Choroid plexus epithelial cell (primary cell): ENCODE measurements around the gene LUC7L2.
"Not testable (repeated sequence)": the region's sequence is repeated elsewhere in the genome, so short reads cannot be mapped to it uniquely, and the experiment has no call there.

ENCODE experiments used
- DNase-seq: peaks from one replicate; pipeline ENCODE4 v3.0.0-alpha.2; 2010; ENCODE audit warnings: low read depth
- H3K4me3 ChIP-seq: 2 replicates; pipeline ENCODE4 v1.5.1; 2011; ENCODE audit warnings: low read depth, mild to moderate bottlenecking, control low read depth, low read length, moderate library complexity
- TF ChIP-seq, protein P1 (sequence below): conservative IDR thresholded peaks from 2 replicates; pipeline ENCODE4 v1.5.1; 2011; ENCODE audit warnings: low read depth, mild to moderate bottlenecking, control low read depth, inconsistent platforms, low read length, moderate library complexity

Gene LUC7L2

DNA sequence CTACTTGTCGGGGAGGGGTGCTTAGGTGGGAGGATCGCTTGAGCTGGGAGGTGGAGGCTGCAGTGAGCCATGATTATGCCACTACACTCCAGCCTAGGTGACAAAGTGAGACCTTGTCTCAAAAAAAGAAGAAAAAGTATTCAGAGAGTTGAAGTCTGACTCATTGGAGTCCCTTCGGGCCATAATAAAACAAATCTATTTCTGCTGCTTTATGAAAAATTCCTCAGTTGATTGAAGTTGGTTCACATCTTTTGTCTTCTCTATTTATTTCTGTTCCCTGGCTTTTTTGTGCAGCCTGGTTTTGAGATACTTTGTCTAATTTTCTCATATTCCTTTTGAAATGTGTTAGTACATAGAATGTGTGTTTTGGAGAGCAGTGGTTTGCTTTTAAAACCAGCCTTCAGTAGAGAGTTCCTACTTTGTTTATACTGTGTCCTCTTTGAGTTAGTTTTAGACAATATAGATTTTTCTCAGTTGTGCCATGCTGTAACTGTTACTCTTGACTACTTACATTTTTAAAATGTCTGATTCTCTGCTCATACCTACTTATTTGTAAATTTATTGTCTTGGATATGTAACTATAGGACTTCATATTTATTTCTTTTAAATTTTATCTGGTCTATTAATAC is 36.7 kb downstream of the LUC7L2 start:
- TF ChIP-seq, protein P1, sequence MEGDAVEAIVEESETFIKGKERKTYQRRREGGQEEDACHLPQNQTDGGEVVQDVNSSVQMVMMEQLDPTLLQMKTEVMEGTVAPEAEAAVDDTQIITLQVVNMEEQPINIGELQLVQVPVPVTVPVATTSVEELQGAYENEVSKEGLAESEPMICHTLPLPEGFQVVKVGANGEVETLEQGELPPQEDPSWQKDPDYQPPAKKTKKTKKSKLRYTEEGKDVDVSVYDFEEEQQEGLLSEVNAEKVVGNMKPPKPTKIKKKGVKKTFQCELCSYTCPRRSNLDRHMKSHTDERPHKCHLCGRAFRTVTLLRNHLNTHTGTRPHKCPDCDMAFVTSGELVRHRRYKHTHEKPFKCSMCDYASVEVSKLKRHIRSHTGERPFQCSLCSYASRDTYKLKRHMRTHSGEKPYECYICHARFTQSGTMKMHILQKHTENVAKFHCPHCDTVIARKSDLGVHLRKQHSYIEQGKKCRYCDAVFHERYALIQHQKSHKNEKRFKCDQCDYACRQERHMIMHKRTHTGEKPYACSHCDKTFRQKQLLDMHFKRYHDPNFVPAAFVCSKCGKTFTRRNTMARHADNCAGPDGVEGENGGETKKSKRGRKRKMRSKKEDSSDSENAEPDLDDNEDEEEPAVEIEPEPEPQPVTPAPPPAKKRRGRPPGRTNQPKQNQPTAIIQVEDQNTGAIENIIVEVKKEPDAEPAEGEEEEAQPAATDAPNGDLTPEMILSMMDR, result no peak
- peak; percentile 15 for DNase-seq
- H3K4me3 ChIP-seq, result no peak overlapping the region

- no peak overlapping the region for H3K4me3 ChIP-seq
- TF ChIP-seq, protein P1, result no peak
- DNase-seq, result no peak
These were observed 37.5 kb downstream of the LUC7L2 start for GRCh38 chr7:139397192-139397591.

GRCh38 chr7:139403601-139404000 is 43.9 kb downstream of the LUC7L2 start:
- DNase-seq, result no peak
- TF ChIP-seq, protein P1, result no peak
- H3K4me3 ChIP-seq, result no peak overlapping the region

GRCh38 chr7:139407555-139407954 is 47.9 kb downstream of the LUC7L2 start:
- no peak for DNase-seq
- no peak overlapping the region for H3K4me3 ChIP-seq
- TF ChIP-seq, protein P1, result no peak

GRCh38 chr7:139414743-139415402 is 55.2 kb downstream of the LUC7L2 start:
- H3K4me3 ChIP-seq, DNase-seq: not testable (repeated sequence)

DNA sequence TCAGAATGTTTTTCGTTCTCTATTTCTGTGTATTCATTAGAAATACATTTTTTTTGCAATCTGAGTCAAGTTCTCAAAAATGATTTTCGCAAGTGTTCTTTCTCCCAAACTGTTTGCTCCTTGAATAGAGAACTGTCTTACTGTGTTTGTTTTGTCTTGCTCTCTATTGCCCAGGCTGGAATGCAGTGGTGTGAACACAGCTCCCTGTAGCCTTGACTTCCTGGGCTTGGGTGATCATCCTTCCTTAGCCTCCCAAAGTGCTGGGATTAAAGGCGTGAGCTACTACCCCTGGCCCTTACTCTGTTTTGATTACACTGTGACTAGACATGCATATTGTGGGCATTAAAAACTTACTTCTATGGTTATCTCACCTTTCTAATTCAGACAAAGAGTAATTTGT is 56.7 kb downstream of the LUC7L2 start:
- TF ChIP-seq, protein P1, result no peak
- DNase-seq, result peak; percentile 26
- H3K4me3 ChIP-seq, result no peak overlapping the region

DNA sequence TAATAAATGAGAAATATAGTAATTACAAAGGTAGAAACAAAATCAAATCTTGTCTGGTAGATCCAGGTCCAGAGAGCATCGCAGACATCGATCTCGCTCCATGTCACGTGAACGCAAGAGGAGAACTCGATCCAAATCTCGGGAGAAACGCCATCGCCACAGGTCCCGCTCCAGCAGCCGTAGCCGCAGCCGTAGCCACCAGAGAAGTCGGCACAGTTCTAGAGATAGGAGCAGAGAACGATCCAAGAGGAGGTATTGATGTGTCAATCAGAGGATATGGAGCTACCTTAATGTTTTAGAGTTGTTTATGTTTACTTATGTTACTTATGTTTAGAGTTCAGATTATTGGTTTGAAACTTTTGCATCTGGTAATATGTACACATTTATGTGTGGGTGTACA is 57.8 kb downstream of the LUC7L2 start:
- no peak overlapping the region for H3K4me3 ChIP-seq
- TF ChIP-seq, protein P1, result no peak
- no peak for DNase-seq
